ENCODE data around the gene BAHCC1. TPM values are rescaled to one million over a fixed set of nuclear protein-coding genes. Genes with fewer than 3 reads are reported as not detected.

The BAHCC1 gene
- total RNA-seq, 2 experiments from 2014 or later: 0.20 to 0.41 TPM

DNA sequence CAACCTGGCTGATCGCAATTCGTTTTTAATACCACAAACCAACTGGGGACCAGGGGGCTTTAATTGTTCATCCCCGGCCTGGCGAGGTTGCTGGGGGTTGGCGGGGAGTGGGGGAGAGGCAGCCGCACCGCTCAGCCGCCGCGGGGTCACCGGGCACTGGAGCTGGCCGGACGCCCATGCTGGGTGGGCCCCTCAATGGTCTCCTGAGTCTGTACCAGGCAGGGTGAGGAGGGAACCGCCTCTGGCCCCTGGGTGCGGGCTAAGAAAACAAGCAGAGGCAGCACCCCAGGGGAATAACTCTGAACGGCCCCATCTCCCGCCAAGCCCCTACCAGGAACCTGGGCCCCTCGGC, 73.5 kb downstream of the BAHCC1 start:
- Mint-ChIP-seq H3K27me3 (no peaks in the 10 kb centered on the region), H3K36me3 (ENCODE audit: low read depth) (no peaks in the 10 kb centered on the region), H3K4me3 (no peak overlapping the region), H3K9me3 (no peaks in the 10 kb centered on the region), H3K4me1 (ENCODE audit: low read depth) (no peaks in the 10 kb centered on the region), H3K27ac (no peak overlapping the region)
- H3K9me3 ChIP-seq (ENCODE audit: control insufficient read depth in 1 of 2, insufficient read depth in 1 of 2, low read length in 2 of 2): peaks cover 0 to 9% of the 10 kb centered on the region in 2 experiments
- ChIA-PET POLR2A (no interaction called here), CTCF (no interaction called here)
- no peaks in the 10 kb centered on the region for H3K4me1 ChIP-seq (ENCODE audit: insufficient read depth, low read length)
- DNase-seq: no peak
- TF ChIP-seq, protein P1, sequence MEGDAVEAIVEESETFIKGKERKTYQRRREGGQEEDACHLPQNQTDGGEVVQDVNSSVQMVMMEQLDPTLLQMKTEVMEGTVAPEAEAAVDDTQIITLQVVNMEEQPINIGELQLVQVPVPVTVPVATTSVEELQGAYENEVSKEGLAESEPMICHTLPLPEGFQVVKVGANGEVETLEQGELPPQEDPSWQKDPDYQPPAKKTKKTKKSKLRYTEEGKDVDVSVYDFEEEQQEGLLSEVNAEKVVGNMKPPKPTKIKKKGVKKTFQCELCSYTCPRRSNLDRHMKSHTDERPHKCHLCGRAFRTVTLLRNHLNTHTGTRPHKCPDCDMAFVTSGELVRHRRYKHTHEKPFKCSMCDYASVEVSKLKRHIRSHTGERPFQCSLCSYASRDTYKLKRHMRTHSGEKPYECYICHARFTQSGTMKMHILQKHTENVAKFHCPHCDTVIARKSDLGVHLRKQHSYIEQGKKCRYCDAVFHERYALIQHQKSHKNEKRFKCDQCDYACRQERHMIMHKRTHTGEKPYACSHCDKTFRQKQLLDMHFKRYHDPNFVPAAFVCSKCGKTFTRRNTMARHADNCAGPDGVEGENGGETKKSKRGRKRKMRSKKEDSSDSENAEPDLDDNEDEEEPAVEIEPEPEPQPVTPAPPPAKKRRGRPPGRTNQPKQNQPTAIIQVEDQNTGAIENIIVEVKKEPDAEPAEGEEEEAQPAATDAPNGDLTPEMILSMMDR (IDR thresholded peaks at IDR 0.05): no peak
- H3K27ac ChIP-seq (ENCODE audit: low read depth in 1 of 2, low read length in 2 of 2): no peak overlapping the region
- intact Hi-C loops (cut with DNase I, micrococcal nuclease): no loop called here
- H3K36me3 ChIP-seq (ENCODE audit: insufficient read depth, low read length): no peaks in the 10 kb centered on the region
- ATAC-seq (ENCODE audit: poor library complexity): no peak
- H3K27me3 ChIP-seq (ENCODE audit: control insufficient read depth in 1 of 2, insufficient read depth in 2 of 2, low read length in 2 of 2): no peaks in the 10 kb centered on the region
- H3K4me3 ChIP-seq (ENCODE audit: low read length): no peak overlapping the region

DNA sequence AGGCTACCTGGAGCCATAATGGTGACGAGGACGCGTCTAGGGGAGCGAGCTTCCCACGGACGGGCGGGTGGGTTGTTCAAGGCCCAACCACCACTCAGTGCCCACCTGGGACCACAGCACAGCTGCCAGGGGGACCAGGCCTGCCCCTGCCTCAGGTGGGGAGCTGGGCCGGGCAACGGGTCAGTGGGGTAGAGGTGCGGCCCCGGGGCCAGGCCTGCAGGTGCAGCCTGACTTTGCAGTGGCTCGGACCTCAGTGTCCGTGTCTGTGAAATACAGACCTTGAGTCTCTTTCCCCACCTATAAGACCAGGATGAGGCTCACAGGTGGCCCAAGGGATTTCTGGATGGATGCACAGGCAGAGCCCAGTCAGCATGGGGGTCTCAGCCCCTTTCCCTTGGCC, 74.0 kb downstream of the BAHCC1 start:
- Mint-ChIP-seq H3K27me3 (no peaks in the 10 kb centered on the region), H3K4me3 (no peak overlapping the region), H3K4me1 (ENCODE audit: low read depth) (no peaks in the 10 kb centered on the region), H3K9me3 (no peaks in the 10 kb centered on the region), H3K27ac (no peak overlapping the region), H3K36me3 (ENCODE audit: low read depth) (no peaks in the 10 kb centered on the region)
- POLR2A ChIA-PET: no interaction called here
- Histone ChIP-seq H3K27ac (ENCODE audit: low read depth in 1 of 2, low read length in 2 of 2) (no peak overlapping the region), H3K4me1 (ENCODE audit: insufficient read depth, low read length) (no peaks in the 10 kb centered on the region), H3K9me3 (ENCODE audit: control insufficient read depth in 1 of 2, insufficient read depth in 1 of 2, low read length in 2 of 2) (peaks cover 0 to 7% of the 10 kb centered on the region in 2 experiments), H3K27me3 (ENCODE audit: control insufficient read depth in 1 of 2, insufficient read depth in 2 of 2, low read length in 2 of 2) (no peaks in the 10 kb centered on the region), H3K36me3 (ENCODE audit: insufficient read depth, low read length) (no peaks in the 10 kb centered on the region), H3K4me3 (ENCODE audit: low read length) (no peak overlapping the region)
- DNase-seq: no peak
- no peak for ATAC-seq (ENCODE audit: poor library complexity)
- TF ChIP-seq, protein P1 (IDR thresholded peaks at IDR 0.05): no peak
- CTCF ChIA-PET: no interaction called here
- intact Hi-C loops (cut with DNase I, micrococcal nuclease): no loop called here

DNA sequence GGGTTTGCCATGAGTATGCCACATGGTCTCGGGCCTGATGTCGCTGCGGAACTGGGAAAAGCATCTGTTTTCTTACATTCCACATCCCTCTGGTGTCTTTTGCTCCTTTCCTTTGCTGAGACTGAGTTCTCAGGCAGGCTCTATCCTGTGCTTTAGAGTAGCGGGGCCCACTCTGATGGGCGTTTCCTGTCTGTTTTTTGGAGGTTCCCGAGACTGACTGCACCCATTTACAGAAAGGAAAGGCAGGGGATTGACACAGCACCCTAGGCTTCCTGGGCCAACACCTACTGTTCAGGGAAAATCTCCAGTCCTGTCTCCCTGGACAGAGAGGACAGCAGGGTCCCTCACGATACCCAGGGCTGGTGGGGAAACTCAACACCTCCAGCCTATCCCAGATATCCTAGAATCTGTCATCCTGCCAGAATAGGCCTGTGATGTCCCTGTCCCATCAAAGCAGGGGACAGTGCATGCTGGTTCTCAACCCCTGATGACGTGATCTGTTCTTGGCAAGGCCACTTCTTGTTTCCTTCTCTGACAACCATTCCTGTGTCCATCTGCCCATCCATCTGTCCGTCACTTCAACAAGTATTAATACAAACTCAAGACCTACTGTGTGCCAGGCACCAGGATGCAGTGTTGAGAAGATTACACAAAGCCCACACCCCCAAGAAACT, 75.2 kb downstream of the BAHCC1 start:
- intact Hi-C loops (cut with DNase I, micrococcal nuclease): no loop called here
- no peak for ATAC-seq (ENCODE audit: poor library complexity)
- no peaks in the 10 kb centered on the region for H3K36me3 Mint-ChIP-seq (ENCODE audit: low read depth)
- no peaks in the 10 kb centered on the region for H3K9me3 Mint-ChIP-seq
- TF ChIP-seq, protein P1 (IDR thresholded peaks at IDR 0.05): no peak
- Histone ChIP-seq H3K9me3 (ENCODE audit: control insufficient read depth in 1 of 2, insufficient read depth in 1 of 2, low read length in 2 of 2) (peaks cover 0 to 7% of the 10 kb centered on the region in 2 experiments), H3K4me3 (ENCODE audit: low read length) (no peak overlapping the region), H3K27me3 (ENCODE audit: control insufficient read depth in 1 of 2, insufficient read depth in 2 of 2, low read length in 2 of 2) (no peaks in the 10 kb centered on the region), H3K36me3 (ENCODE audit: insufficient read depth, low read length) (no peaks in the 10 kb centered on the region), H3K4me1 (ENCODE audit: insufficient read depth, low read length) (no peaks in the 10 kb centered on the region), H3K27ac (ENCODE audit: low read depth in 1 of 2, low read length in 2 of 2) (no peak overlapping the region)
- no peak overlapping the region for H3K4me3 Mint-ChIP-seq
- CTCF ChIA-PET: no interaction called here
- no peak overlapping the region for H3K27ac Mint-ChIP-seq
- POLR2A ChIA-PET: no interaction called here
- DNase-seq: no peak
- H3K4me1 Mint-ChIP-seq (ENCODE audit: low read depth): no peaks in the 10 kb centered on the region
- no peaks in the 10 kb centered on the region for H3K27me3 Mint-ChIP-seq

All from CD4-positive, alpha-beta T cell (primary cell).